ENCODE results near the gene PATJ.
"Not testable (repeated sequence)": the region's sequence is repeated elsewhere in the genome, so short reads cannot be mapped to it uniquely, and the experiment has no call there.

Gene PATJ

GRCh38 chr1:61743716-61744580 lies 1.7 kb downstream of the PATJ start:
- no peak for DNase-seq (ENCODE audit: low spot score)

- no peak for DNase-seq (ENCODE audit: low spot score)
Measured at GRCh38 chr1:61746813-61747212, 4.5 kb downstream of the PATJ start.

- no peak for DNase-seq (ENCODE audit: low spot score)
Measured at GRCh38 chr1:61748566-61748965, 6.3 kb downstream of the PATJ start.

- DNase-seq (ENCODE audit: low spot score), result no peak
Measured at GRCh38 chr1:61749574-61749973, 7.3 kb downstream of the PATJ start.

GRCh38 chr1:61752921-61753389 lies 10.7 kb downstream of the PATJ start:
- DNase-seq (ENCODE audit: low spot score), result no peak

- DNase-seq (ENCODE audit: low spot score), result no peak
Measured at GRCh38 chr1:61753998-61754508, 11.8 kb downstream of the PATJ start.

GRCh38 chr1:61754545-61754944 lies 12.3 kb downstream of the PATJ start:
- no peak for DNase-seq (ENCODE audit: low spot score)

GRCh38 chr1:61756773-61757172 lies 14.5 kb downstream of the PATJ start:
- DNase-seq (ENCODE audit: low spot score), result no peak

GRCh38 chr1:61757950-61758349 lies 15.7 kb downstream of the PATJ start:
- DNase-seq (ENCODE audit: low spot score), result no peak

GRCh38 chr1:61770131-61770530 lies 27.9 kb downstream of the PATJ start:
- DNase-seq (ENCODE audit: low spot score), result no peak

- DNase-seq (ENCODE audit: low spot score), result no peak
Measured at GRCh38 chr1:61776091-61776490, 33.8 kb downstream of the PATJ start.

GRCh38 chr1:61779231-61779630 lies 37.0 kb downstream of the PATJ start:
- no peak for DNase-seq (ENCODE audit: low spot score)

GRCh38 chr1:61781151-61781550 lies 38.9 kb downstream of the PATJ start:
- no peak for DNase-seq (ENCODE audit: low spot score)

- peak; percentile 81 for DNase-seq (ENCODE audit: low spot score)
Measured at GRCh38 chr1:61782771-61783170, 40.5 kb downstream of the PATJ start.

- DNase-seq (ENCODE audit: low spot score), result no peak
Measured at GRCh38 chr1:61784726-61785125, 42.4 kb downstream of the PATJ start.

GRCh38 chr1:61790837-61791236 lies 48.6 kb downstream of the PATJ start:
- DNase-seq (ENCODE audit: low spot score), result no peak

GRCh38 chr1:61797045-61797755 lies 54.9 kb downstream of the PATJ start:
- no peak for DNase-seq (ENCODE audit: low spot score)

GRCh38 chr1:61801047-61801446 lies 58.8 kb downstream of the PATJ start:
- not testable (repeated sequence) for DNase-seq (ENCODE audit: low spot score)

GRCh38 chr1:61807606-61808140 lies 65.4 kb downstream of the PATJ start:
- no peak for DNase-seq (ENCODE audit: low spot score)

GRCh38 chr1:61808321-61808720 lies 66.0 kb downstream of the PATJ start:
- DNase-seq (ENCODE audit: low spot score), result no peak

- no peak for DNase-seq (ENCODE audit: low spot score)
Measured at GRCh38 chr1:61808968-61809367, 66.7 kb downstream of the PATJ start.

- DNase-seq (ENCODE audit: low spot score), result no peak
Measured at GRCh38 chr1:61812916-61813315, 70.6 kb downstream of the PATJ start.

- no peak for DNase-seq (ENCODE audit: low spot score)
Measured at GRCh38 chr1:61816191-61816590, 73.9 kb downstream of the PATJ start.
